ENCODE results near the gene COL25A1. TPM values are rescaled to one million over a fixed set of nuclear protein-coding genes. Genes with fewer than 3 reads are reported as not detected.

Gene COL25A1
- total RNA-seq, 1 experiment from 2014 or later = not detected

- ChIA-PET CTCF (no interaction called here), POLR2A (no interaction called here)
- TF ChIP-seq CTCF (IDR thresholded peaks at IDR 0.05) = no peak
- TF ChIP-seq POLR2AphosphoS5 (IDR thresholded peaks at IDR 0.05; ENCODE audit: low read depth, low read length) = no peak
- no peak for TF ChIP-seq TCF7L2 (IDR thresholded peaks at IDR 0.05; ENCODE audit: low read depth, low read length)
- TF ChIP-seq SIN3A (IDR thresholded peaks at IDR 0.05; ENCODE audit: borderline replicate concordance, insufficient read depth, low read depth, low read length) = no peak
- TF ChIP-seq, protein P1, sequence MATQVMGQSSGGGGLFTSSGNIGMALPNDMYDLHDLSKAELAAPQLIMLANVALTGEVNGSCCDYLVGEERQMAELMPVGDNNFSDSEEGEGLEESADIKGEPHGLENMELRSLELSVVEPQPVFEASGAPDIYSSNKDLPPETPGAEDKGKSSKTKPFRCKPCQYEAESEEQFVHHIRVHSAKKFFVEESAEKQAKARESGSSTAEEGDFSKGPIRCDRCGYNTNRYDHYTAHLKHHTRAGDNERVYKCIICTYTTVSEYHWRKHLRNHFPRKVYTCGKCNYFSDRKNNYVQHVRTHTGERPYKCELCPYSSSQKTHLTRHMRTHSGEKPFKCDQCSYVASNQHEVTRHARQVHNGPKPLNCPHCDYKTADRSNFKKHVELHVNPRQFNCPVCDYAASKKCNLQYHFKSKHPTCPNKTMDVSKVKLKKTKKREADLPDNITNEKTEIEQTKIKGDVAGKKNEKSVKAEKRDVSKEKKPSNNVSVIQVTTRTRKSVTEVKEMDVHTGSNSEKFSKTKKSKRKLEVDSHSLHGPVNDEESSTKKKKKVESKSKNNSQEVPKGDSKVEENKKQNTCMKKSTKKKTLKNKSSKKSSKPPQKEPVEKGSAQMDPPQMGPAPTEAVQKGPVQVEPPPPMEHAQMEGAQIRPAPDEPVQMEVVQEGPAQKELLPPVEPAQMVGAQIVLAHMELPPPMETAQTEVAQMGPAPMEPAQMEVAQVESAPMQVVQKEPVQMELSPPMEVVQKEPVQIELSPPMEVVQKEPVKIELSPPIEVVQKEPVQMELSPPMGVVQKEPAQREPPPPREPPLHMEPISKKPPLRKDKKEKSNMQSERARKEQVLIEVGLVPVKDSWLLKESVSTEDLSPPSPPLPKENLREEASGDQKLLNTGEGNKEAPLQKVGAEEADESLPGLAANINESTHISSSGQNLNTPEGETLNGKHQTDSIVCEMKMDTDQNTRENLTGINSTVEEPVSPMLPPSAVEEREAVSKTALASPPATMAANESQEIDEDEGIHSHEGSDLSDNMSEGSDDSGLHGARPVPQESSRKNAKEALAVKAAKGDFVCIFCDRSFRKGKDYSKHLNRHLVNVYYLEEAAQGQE (IDR thresholded peaks at IDR 0.05; ENCODE audit: insufficient read depth in 1 of 2, low read depth in 2 of 2, low read length in 1 of 2) = no peak
- no TSS peak for BruUV-seq (replicated peaks)
- ATAC-seq = no peak
- in situ Hi-C loops (cut with HindIII; ENCODE audit: low pct_unique_long_range_greater_than_20kb, low sequenced_read_pairs) (no loop called here), intact Hi-C loops (cut with micrococcal nuclease; ENCODE audit: unreplicated experiment) (no loop called here)
- no peaks in the 10 kb centered on the region for H3K4me1 ChIP-seq (ENCODE audit: control insufficient read depth, insufficient read depth, low read length)
- H3K27me3 ChIP-seq (ENCODE audit: control insufficient read depth, insufficient read depth, low read length) = no peaks in the 10 kb centered on the region
- no peaks in the 10 kb centered on the region for H3K9me3 ChIP-seq (ENCODE audit: control insufficient read depth, insufficient read depth, low read depth, low read length)
- H3K36me3 ChIP-seq (ENCODE audit: control insufficient read depth, insufficient read depth, low read length) = no peaks in the 10 kb centered on the region
- no peak for DNase-seq (ENCODE audit: low read depth, low spot score)
- no peak overlapping the region for H3K4me3 ChIP-seq (ENCODE audit: low read depth in 2 of 2, low read length in 2 of 2)
- H3K27ac ChIP-seq (ENCODE audit: low read length) = no peak overlapping the region
Observed at GRCh38 chr4:109094056-109094455, 208.4 kb downstream of the COL25A1 start.

DNA sequence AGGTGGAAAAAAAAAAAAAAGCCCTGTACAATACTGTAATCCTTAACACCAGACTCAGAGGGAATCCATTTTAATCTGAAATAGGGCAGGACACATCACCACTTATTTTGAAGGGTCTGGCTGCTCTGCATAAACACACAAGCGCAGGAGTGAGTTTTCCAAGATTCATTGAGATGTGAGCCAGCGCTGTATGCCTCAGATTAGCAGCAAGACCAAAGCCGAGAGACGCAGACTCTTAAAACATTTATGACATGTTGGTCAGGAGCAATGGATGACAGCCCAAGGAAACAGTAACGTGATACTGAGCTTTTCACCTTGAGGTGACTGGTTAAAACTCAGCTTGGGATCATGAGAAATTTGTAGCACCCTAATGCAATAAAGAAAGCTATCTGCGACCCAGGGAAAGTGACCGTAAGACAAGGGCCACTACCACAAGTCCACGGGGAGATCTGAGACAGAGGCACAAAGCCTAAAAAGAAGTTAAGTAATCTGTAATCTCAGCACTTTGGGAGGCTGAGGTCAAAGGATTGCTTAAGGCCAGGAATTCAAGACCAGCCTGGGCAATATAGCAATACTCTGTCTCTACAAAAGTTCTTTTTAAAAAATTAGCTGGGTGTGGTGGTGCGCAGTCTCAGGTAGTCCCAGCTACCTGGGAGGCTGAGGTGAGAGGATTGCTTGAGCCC, 210.6 kb downstream of the COL25A1 start:
- ATAC-seq (no peak), DNase-seq (ENCODE audit: low read depth, low spot score) (no peak)
- Histone ChIP-seq H3K36me3 (ENCODE audit: control insufficient read depth, insufficient read depth, low read length) (no peaks in the 10 kb centered on the region), H3K27ac (ENCODE audit: low read length) (no peak overlapping the region), H3K9me3 (ENCODE audit: control insufficient read depth, insufficient read depth, low read depth, low read length) (no peaks in the 10 kb centered on the region), H3K4me3 (ENCODE audit: low read depth in 2 of 2, low read length in 2 of 2) (no peak overlapping the region), H3K27me3 (ENCODE audit: control insufficient read depth, insufficient read depth, low read length) (no peaks in the 10 kb centered on the region), H3K4me1 (ENCODE audit: control insufficient read depth, insufficient read depth, low read length) (no peaks in the 10 kb centered on the region)
- intact Hi-C loops (cut with micrococcal nuclease; ENCODE audit: unreplicated experiment) (no loop called here), in situ Hi-C loops (cut with HindIII; ENCODE audit: low pct_unique_long_range_greater_than_20kb, low sequenced_read_pairs) (no loop called here)
- CTCF ChIA-PET = no interaction called here
- POLR2A ChIA-PET = no interaction called here
- TF ChIP-seq CTCF (IDR thresholded peaks at IDR 0.05) (no peak), POLR2AphosphoS5 (IDR thresholded peaks at IDR 0.05; ENCODE audit: low read depth, low read length) (no peak), TCF7L2 (IDR thresholded peaks at IDR 0.05; ENCODE audit: low read depth, low read length) (no peak), SIN3A (IDR thresholded peaks at IDR 0.05; ENCODE audit: borderline replicate concordance, insufficient read depth, low read depth, low read length) (no peak)
- TF ChIP-seq, protein P1 (IDR thresholded peaks at IDR 0.05; ENCODE audit: insufficient read depth in 1 of 2, low read depth in 2 of 2, low read length in 1 of 2) = no peak
- BruUV-seq (replicated peaks) = no TSS peak

Measured in Panc1 (cell line).